Keratinocyte (primary cell): ENCODE results near the gene SDR39U1. TPM values are rescaled to one million over a fixed set of nuclear protein-coding genes. Genes with fewer than 3 reads are reported as not detected.

Experiments used
- DNase-seq: peaks from one replicate; pipeline ENCODE4 v3.0.0-alpha.2; 2011; ENCODE audit warnings: low read depth, missing footprints, low spot score
- FAIRE-seq: peaks from 2 replicates; lab custom pipeline; 2011; peaks lifted over from hg19 to GRCh38; lab: Jason Lieb, UNC
- H2AFZ ChIP-seq: 2 replicates; pipeline ENCODE4 v1.6.0; 2012; ENCODE audit warnings: low read length, control low read depth, inconsistent platforms; ENCODE audit not compliant: control insufficient read depth
- H3K27ac ChIP-seq: 2 replicates; pipeline ENCODE4 v1.5.1; 2011; ENCODE audit warnings: low read length; ENCODE audit not compliant: control insufficient read depth, insufficient read depth
- H3K27me3 ChIP-seq: 3 replicates; pipeline ENCODE4 v1.6.0; 2011; ENCODE audit warnings: low read length; ENCODE audit not compliant: control insufficient read depth, insufficient read depth; ENCODE audit errors: extremely low read depth
- H3K36me3 ChIP-seq, 2 experiments: 2 replicates in 1 of 2; 3 replicates in 1 of 2; pipeline ENCODE4 v1.5.1; 2011; ENCODE audit warnings: low read length in 2 of 2, mild to moderate bottlenecking in 1 of 2; ENCODE audit not compliant: control insufficient read depth in 2 of 2, insufficient read depth in 2 of 2; ENCODE audit errors: extremely low read depth in 1 of 2
- H3K4me1 ChIP-seq: 3 replicates; pipeline ENCODE4 v1.5.1; 2011; ENCODE audit warnings: low read length; ENCODE audit not compliant: control insufficient read depth, insufficient read depth; ENCODE audit errors: extremely low read depth
- H3K4me2 ChIP-seq: 3 replicates; pipeline ENCODE4 v1.6.0; 2011; ENCODE audit warnings: low read depth, low read length; ENCODE audit not compliant: control insufficient read depth, insufficient read depth; ENCODE audit errors: extremely low read depth
- H3K4me3 ChIP-seq, 3 experiments: fragments of 200-600 bp in 1 of 3; sonication (generic) in 1 of 3; 2 replicates in 2 of 3; 3 replicates in 1 of 3; pipeline ENCODE4 v1.5.1; 2011 to 2016; ENCODE audit warnings: low read length in 3 of 3, mild to moderate bottlenecking in 3 of 3, control low read depth in 2 of 3, inconsistent platforms in 1 of 3, low read depth in 1 of 3, mixed read lengths in 1 of 3, mixed run types in 1 of 3, moderate library complexity in 1 of 3; ENCODE audit not compliant: control insufficient read depth in 2 of 3, insufficient read depth in 2 of 3; ENCODE audit errors: extremely low read depth in 1 of 3
- H3K79me2 ChIP-seq: 2 replicates; pipeline ENCODE4 v1.6.0; 2012; ENCODE audit warnings: low read length; ENCODE audit not compliant: control insufficient read depth, insufficient read depth
- H3K9ac ChIP-seq: 3 replicates; pipeline ENCODE4 v1.6.0; 2011; ENCODE audit warnings: low read length; ENCODE audit not compliant: control insufficient read depth, insufficient read depth; ENCODE audit errors: extremely low read depth
- H3K9me1 ChIP-seq: 3 replicates; pipeline ENCODE4 v1.6.0; 2011; ENCODE audit warnings: low read length; ENCODE audit not compliant: control insufficient read depth, insufficient read depth; ENCODE audit errors: extremely low read depth
- H3K9me3 ChIP-seq: 2 replicates; pipeline ENCODE4 v1.5.1; 2012; ENCODE audit warnings: low read depth, low read length; ENCODE audit not compliant: control insufficient read depth
- H4K20me1 ChIP-seq: 3 replicates; pipeline ENCODE4 v1.6.0; 2011; ENCODE audit warnings: low read length; ENCODE audit not compliant: control insufficient read depth, insufficient read depth; ENCODE audit errors: extremely low read depth
- CTCF ChIP-seq, 3 experiments: IDR thresholded peaks in 1 of 3; conservative IDR thresholded peaks in 1 of 3; optimal IDR thresholded peaks in 1 of 3; 2 replicates in 2 of 3; 3 replicates in 1 of 3; pipeline versions ENCODE3 to v1.5.1; 2011; ENCODE audit warnings: low read length in 3 of 3, mild to moderate bottlenecking in 3 of 3, moderate library complexity in 2 of 3, control low read depth in 1 of 3, inconsistent platforms in 1 of 3; ENCODE audit not compliant: insufficient read depth in 2 of 3; ENCODE audit errors: extremely low read depth in 1 of 3
- EZH2 ChIP-seq: IDR thresholded peaks from one replicate; pipeline ENCODE4 v1.6.1; 2012; ENCODE audit warnings: inconsistent platforms, mild to moderate bottlenecking, low read length, moderate library complexity
- dilution Hi-C: fragments of 300-500 bp; cut with MboI; formaldehyde crosslinking; loops from one replicate; pipeline ENCODE4 v1.7.0; 2020; ENCODE audit warnings: low sequenced_read_pairs; ENCODE audit not compliant: extremely low pct_ligation_motif_present
- polyA plus RNA-seq, 5 experiments: library from polyadenylated mRNA; depleted of rRNA in 3 of 5; stranded (reverse) in 3 of 5; stranded (forward) in 1 of 5; unstranded in 1 of 5; fragments of >200 nt; gene quantifications; 1 replicate in 1 of 5; 2 replicates in 3 of 5; 3 replicates in 1 of 5; pipeline versions ENCODE4 v1.2.1 to v1.2.3, GENCODE V29; 2011 to 2012; ENCODE audit warnings: missing spikeins in 2 of 5, low read depth in 1 of 5, low replicate concordance in 1 of 5

SDR39U1 gene
- polyA plus RNA-seq, 1 donor (not counting 4 experiments of a cell fraction or from before 2014, with no cell fraction given) = 27.4 TPM

DNA sequence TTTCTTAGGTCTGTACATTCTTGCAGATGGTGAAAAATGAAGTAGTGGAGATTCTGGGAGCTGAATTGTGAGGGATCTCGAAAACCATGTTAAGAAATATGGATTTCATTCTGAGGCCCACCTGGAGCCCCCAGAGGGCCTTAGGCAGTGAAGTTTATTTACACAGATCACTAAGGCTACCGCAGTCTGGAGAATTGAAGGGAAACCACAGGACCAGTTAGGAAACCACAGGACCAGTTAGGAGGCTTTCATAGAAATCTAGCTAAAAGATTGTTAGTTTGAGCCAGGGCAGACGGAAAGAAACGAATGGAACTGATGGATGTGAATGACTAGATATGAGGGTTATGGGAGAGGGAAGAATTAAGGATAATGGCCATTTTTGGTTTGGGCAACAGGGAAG is 20.3 kb downstream of the SDR39U1 start:
- no peaks in the 10 kb centered on the region for H4K20me1 ChIP-seq
- H3K79me2 ChIP-seq = no peaks in the 10 kb centered on the region
- H3K36me3 ChIP-seq = no peaks in the 10 kb centered on the region
- no peak overlapping the region for H3K4me3 ChIP-seq
- no peak overlapping the region for H2AFZ ChIP-seq
- H3K9ac ChIP-seq = no peak overlapping the region
- no peak overlapping the region for H3K27ac ChIP-seq
- TF ChIP-seq EZH2 (no peak), CTCF (optimal IDR thresholded peaks at IDR 0.05 in 1 of 3, IDR thresholded peaks at IDR 0.05 in 1 of 3, conservative IDR thresholded peaks at IDR 0.05 in 1 of 3; ENCODE audit: extremely low read depth in 1 of 3, insufficient read depth in 2 of 3, low read length in 3 of 3) (no peak)
- DNase-seq (no peak), FAIRE-seq (no peak)
- H3K4me1 ChIP-seq = peaks cover 40% of the 10 kb centered on the region
- H3K4me2 ChIP-seq = no peak overlapping the region
- H3K9me3 ChIP-seq = no peaks in the 10 kb centered on the region
- dilution Hi-C loops = no loop called here
- H3K27me3 ChIP-seq = no peaks in the 10 kb centered on the region
- peaks cover 2% of the 10 kb centered on the region for H3K9me1 ChIP-seq

GRCh38 chr14:24418492-24418873 is 24.1 kb downstream of the SDR39U1 start:
- Histone ChIP-seq H3K79me2 (no peaks in the 10 kb centered on the region), H3K9me3 (no peaks in the 10 kb centered on the region), H3K9me1 (peaks cover 2% of the 10 kb centered on the region), H3K4me1 (peaks cover 17% of the 10 kb centered on the region), H4K20me1 (no peaks in the 10 kb centered on the region), H3K36me3 (no peaks in the 10 kb centered on the region), H3K9ac (no peak overlapping the region), H3K27ac (peak overlapping the region; percentile 25), H3K27me3 (no peaks in the 10 kb centered on the region), H3K4me3 (peak overlapping the region in 1 of 3 experiments; percentile 2), H3K4me2 (peak overlapping the region; percentile 71), H2AFZ (peak overlapping the region; percentile 72)
- DNase-seq (peak; percentile 81), FAIRE-seq (peak; percentile 98)
- dilution Hi-C loops = no loop called here
- TF ChIP-seq EZH2 = no peak
- no peak for TF ChIP-seq CTCF (optimal IDR thresholded peaks at IDR 0.05 in 1 of 3, IDR thresholded peaks at IDR 0.05 in 1 of 3, conservative IDR thresholded peaks at IDR 0.05 in 1 of 3; ENCODE audit: extremely low read depth in 1 of 3, insufficient read depth in 2 of 3, low read length in 3 of 3)
